Sigmoid colon (tissue), 7 donors: ENCODE data around the gene CMKLR1. TPM values are rescaled to one million over a fixed set of nuclear protein-coding genes. Genes with fewer than 3 reads are reported as not detected.
A peak's percentile ranks its signal among the peaks of the same experiment; 100 is the strongest.

Source experiments
- DNase-seq: peaks from one replicate; pipeline ENCODE4 v3.0.0-alpha.2; 2019
- H3K27ac ChIP-seq, 4 donors: fragments of 200-600 bp; sonication (generic); one replicate each; pipeline ENCODE4 v1.5.1; 2016 to 2019; ENCODE audit warnings: mild to moderate bottlenecking in 1 of 4
- H3K27me3 ChIP-seq, 3 donors: fragments of 200-600 bp; sonication (generic); one replicate each; pipeline ENCODE4 v1.5.1; 2019; ENCODE audit warnings: mild to moderate bottlenecking in 1 of 3
- H3K36me3 ChIP-seq, 4 donors: fragments of 200-600 bp; sonication (generic); one replicate each; pipeline ENCODE4 v1.5.1; 2016 to 2019
- H3K4me1 ChIP-seq, 4 donors: fragments of 200-600 bp; sonication (generic); one replicate each; pipeline ENCODE4 v1.5.1; 2017 to 2019
- H3K4me3 ChIP-seq, 4 donors: fragments of 200-600 bp; sonication (generic); one replicate each; pipeline ENCODE4 v1.5.1; 2017 to 2019; ENCODE audit warnings: mild to moderate bottlenecking in 2 of 4, moderate library complexity in 1 of 4
- H3K9me3 ChIP-seq, 4 donors: fragments of 200-600 bp in 3 of 4; sonication (generic) in 3 of 4; one replicate each; pipeline versions ENCODE4 v1.5.1 to v1.6.1; 2013 to 2019
- EP300 ChIP-seq, 4 donors: sonication (generic); formaldehyde crosslinking; IDR thresholded peaks; one replicate each; pipeline ENCODE4 v1.6.1; 2017; ENCODE audit warnings: antibody characterized with exemption in 4 of 4
- POLR2A ChIP-seq, 2 donors: fragments of 450-650 bp; IDR thresholded peaks; one replicate each; pipeline ENCODE4 v1.6.1; 2016; ENCODE audit warnings: antibody characterized with exemption in 2 of 2, mild to moderate bottlenecking in 2 of 2, moderate library complexity in 2 of 2
- POLR2AphosphoS5 ChIP-seq, 4 donors: sonication (generic); formaldehyde crosslinking; IDR thresholded peaks; one replicate each; pipeline ENCODE4 v1.6.1; 2017; ENCODE audit warnings: antibody characterized with exemption in 4 of 4
- WGBS, 2 donors: extraction: QIAGEN DNeasy Blood & Tissue Kit; methylation state at CpG; one replicate each; pipeline ENCODE4 v1.1.7; 2013; 5-methylcytosine and 5-hydroxymethylcytosine counted together
- intact Hi-C: fragments of 100-400 bp; cut with DNase I; formaldehyde crosslinking; loops from one replicate; pipeline ENCODE4 v1.15.1; 2023
- polyA plus RNA-seq, 3 donors: library from polyadenylated mRNA; stranded (reverse); fragments of 200-250 nt; gene quantifications; one replicate each; pipeline ENCODE4 v1.2.3, GENCODE V29; 2013
- total RNA-seq, 4 donors: library from RNA; depleted of rRNA; stranded (reverse); fragments of >200 nt; gene quantifications; one replicate each; pipeline ENCODE4 v1.1.0, GENCODE V29; 2016
- TF ChIP-seq, protein P1 (sequence below), 4 experiments: fragments of 450-650 bp in 3 of 4; fragments of 200-600 bp in 1 of 4; IDR thresholded peaks; one replicate each; pipeline ENCODE4 v1.5.1; 2016 to 2019; ENCODE audit warnings: antibody characterized with exemption in 4 of 4, mild to moderate bottlenecking in 3 of 4, moderate library complexity in 2 of 4
- donor health status: healthy with polysubstance abuse.
- donor health status: Bipolar disorder and iron deficiency.
- donor health status: healthy.

Gene CMKLR1
- total and polyA plus RNA-seq, 7 donors, result 3.0 to 14.8 (median 10.0) TPM

DNA sequence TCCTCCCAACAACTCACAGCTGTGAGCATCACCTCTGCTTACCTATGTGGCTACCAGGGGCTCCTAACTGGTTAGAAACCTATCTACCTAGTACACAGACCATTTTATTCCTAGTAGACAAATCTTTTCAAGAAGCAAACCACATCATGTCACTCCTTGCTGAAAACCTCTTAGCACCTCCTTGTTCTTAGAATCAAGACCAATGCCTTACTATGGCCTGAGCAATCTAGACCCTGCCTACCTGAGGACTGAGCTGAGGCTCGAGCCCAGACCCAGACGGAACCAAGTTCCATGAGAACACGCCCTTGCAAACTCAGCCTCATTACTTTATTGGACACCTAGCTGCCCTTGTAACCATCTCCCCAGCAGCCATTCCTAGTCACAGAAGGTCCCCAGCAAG is 32.6 kb downstream of the CMKLR1 start:
- H3K9me3 ChIP-seq, result no peaks in the 10 kb centered on the region
- DNase-seq, result no peak
- intact Hi-C loops, result no loop called here
- H3K4me3 ChIP-seq, result no peak overlapping the region
- H3K27me3 ChIP-seq, result no peaks in the 10 kb centered on the region
- 56 to 81% methylated on average over 3 of the region's 3 CpGs for WGBS, 2 donors
- no peaks in the 10 kb centered on the region for H3K36me3 ChIP-seq
- TF ChIP-seq, protein P1, sequence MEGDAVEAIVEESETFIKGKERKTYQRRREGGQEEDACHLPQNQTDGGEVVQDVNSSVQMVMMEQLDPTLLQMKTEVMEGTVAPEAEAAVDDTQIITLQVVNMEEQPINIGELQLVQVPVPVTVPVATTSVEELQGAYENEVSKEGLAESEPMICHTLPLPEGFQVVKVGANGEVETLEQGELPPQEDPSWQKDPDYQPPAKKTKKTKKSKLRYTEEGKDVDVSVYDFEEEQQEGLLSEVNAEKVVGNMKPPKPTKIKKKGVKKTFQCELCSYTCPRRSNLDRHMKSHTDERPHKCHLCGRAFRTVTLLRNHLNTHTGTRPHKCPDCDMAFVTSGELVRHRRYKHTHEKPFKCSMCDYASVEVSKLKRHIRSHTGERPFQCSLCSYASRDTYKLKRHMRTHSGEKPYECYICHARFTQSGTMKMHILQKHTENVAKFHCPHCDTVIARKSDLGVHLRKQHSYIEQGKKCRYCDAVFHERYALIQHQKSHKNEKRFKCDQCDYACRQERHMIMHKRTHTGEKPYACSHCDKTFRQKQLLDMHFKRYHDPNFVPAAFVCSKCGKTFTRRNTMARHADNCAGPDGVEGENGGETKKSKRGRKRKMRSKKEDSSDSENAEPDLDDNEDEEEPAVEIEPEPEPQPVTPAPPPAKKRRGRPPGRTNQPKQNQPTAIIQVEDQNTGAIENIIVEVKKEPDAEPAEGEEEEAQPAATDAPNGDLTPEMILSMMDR (IDR thresholded peaks at IDR 0.05), result no peak
- TF ChIP-seq POLR2AphosphoS5 (IDR thresholded peaks at IDR 0.05) (no peak), POLR2A (IDR thresholded peaks at IDR 0.05) (no peak), EP300 (IDR thresholded peaks at IDR 0.05) (no peak)
- H3K27ac ChIP-seq, result peak overlapping the region in 3 of 4 donors; percentile 68 to 75 (median 72)
- H3K4me1 ChIP-seq, result peaks cover 0 to 48% (median 43%) of the 10 kb centered on the region in 4 donors

DNA sequence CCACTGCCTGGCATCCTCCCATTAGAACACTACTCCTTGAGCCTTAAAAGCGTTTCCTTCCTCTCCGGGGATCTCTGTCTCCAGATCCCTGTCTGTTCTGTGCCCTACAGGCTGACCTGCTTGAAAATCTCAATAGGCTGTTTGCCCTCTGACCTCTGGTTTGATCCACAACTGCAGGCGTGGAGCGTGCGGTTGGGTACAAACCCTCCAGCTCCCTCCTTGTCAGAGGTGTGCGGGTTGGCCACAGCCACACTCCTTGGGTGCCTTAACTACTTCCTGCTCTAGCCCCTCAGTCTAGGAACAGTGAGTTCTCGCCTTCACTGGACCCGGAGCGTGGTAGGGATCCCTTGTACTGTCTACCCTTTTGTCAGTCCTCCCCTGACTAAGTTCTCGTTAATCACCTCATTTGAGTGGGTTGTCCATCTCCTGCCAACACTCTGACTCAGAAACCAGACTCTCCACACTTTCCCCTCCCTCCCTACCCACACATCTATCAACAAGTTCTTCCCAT is 33.1 kb downstream of the CMKLR1 start:
- TF ChIP-seq EP300 (IDR thresholded peaks at IDR 0.05) (no peak), POLR2A (IDR thresholded peaks at IDR 0.05) (no peak), POLR2AphosphoS5 (IDR thresholded peaks at IDR 0.05) (no peak)
- TF ChIP-seq, protein P1 (IDR thresholded peaks at IDR 0.05), result no peak
- Histone ChIP-seq H3K27ac (peak overlapping the region; percentile 68 to 75 (median 72)), H3K27me3 (no peaks in the 10 kb centered on the region), H3K9me3 (no peaks in the 10 kb centered on the region), H3K4me3 (peak overlapping the region in 3 of 4 donors; percentile 14 to 24 (median 18)), H3K4me1 (peaks cover 0 to 48% (median 41%) of the 10 kb centered on the region in 4 donors), H3K36me3 (no peaks in the 10 kb centered on the region)
- DNase-seq, result no peak
- WGBS, 2 donors, result 52 to 60% methylated on average over 10 of the region's 10 CpGs
- intact Hi-C loops, result no loop called here

DNA sequence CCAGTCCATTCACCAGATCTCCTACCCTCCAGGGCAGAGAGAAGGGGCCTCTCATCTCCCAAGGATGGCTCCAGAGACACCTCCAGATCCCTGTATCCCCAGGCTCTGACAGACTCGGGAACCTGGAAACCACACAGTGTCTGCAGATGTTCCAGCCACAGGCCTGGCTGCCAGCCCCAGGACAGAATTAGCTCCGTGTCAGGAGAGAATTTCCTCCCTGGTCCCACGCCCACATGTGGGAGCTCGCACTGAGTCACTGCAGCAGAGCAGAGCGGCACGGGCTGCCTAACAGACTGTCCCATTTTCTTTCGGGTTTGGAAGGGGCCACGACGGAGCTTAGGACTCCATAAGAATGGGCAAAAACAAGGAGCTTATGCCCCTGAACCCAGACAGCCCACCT is 33.6 kb downstream of the CMKLR1 start:
- intact Hi-C loops, result no loop called here
- no peak for TF ChIP-seq EP300 (IDR thresholded peaks at IDR 0.05)
- peak; percentile 34 to 78 (median 53) for TF ChIP-seq POLR2AphosphoS5 (IDR thresholded peaks at IDR 0.05)
- TF ChIP-seq POLR2A (IDR thresholded peaks at IDR 0.05), result no peak
- H3K4me3 ChIP-seq, result peak overlapping the region in 3 of 4 donors; percentile 14 to 24 (median 18)
- DNase-seq, result peak; percentile 97
- H3K9me3 ChIP-seq, result no peaks in the 10 kb centered on the region
- 42 to 57% methylated on average over 9 of the region's 9 CpGs for WGBS, 2 donors
- H3K27ac ChIP-seq, result peak overlapping the region; percentile 68 to 75 (median 72)
- H3K27me3 ChIP-seq, result no peaks in the 10 kb centered on the region
- H3K36me3 ChIP-seq, result no peaks in the 10 kb centered on the region
- peaks cover 0 to 48% (median 38%) of the 10 kb centered on the region in 4 donors for H3K4me1 ChIP-seq

DNA sequence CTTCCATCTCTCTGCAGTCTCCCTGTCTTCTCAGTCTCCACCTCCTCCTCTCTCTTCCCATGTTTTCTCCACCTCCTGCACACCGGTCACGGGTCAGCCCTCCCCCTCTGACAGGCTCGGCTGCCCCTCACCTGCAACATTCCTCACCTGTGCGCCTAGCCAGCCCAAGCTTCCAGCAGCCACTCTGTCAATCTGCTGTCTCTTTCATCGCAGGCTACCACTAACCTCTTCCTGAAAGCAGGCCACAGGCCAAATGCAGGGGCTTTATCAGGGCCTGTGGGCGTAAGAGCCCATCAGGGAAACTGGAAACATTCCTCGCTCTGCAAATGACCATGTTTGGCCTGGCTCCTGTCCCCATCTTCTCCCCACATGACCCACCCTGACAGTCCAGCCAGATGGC is 34.5 kb downstream of the CMKLR1 start:
- no peaks in the 10 kb centered on the region for H3K27me3 ChIP-seq
- H3K4me1 ChIP-seq, result peaks cover 0 to 48% (median 37%) of the 10 kb centered on the region in 4 donors
- no peaks in the 10 kb centered on the region for H3K36me3 ChIP-seq
- DNase-seq, result no peak
- 62 to 69% methylated on average over 7 of the region's 7 CpGs for WGBS, 2 donors
- no peak overlapping the region for H3K4me3 ChIP-seq
- H3K9me3 ChIP-seq, result no peaks in the 10 kb centered on the region
- intact Hi-C loops, result no loop called here
- TF ChIP-seq, protein P1 (IDR thresholded peaks at IDR 0.05), result no peak
- TF ChIP-seq POLR2AphosphoS5 (IDR thresholded peaks at IDR 0.05) (no peak), EP300 (IDR thresholded peaks at IDR 0.05) (no peak), POLR2A (IDR thresholded peaks at IDR 0.05) (no peak)
- peak overlapping the region; percentile 68 to 75 (median 72) for H3K27ac ChIP-seq

DNA sequence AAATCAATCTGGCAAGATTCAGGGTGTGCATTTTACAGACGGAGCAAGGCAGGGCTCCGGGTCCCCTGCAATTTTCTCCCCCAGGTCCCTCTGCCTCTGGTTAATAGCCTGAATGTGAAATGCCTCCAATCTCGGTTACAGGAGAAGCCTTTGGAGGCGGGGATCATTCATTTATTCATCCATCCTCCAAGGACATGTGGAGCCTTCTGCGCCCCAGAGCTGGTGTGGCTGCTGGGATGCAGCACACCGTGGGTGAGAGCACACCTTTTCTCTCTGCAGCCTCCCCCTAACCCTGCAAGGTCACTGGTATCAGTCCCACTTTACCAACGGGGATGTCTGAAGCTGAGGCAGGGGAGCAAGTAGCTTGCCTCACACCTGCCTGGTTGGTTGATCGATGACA is 35.4 kb downstream of the CMKLR1 start:
- DNase-seq, result no peak
- H3K4me3 ChIP-seq, result no peak overlapping the region
- H3K27ac ChIP-seq, result peak overlapping the region; percentile 40 to 75 (median 70)
- 72 to 85% methylated on average over 8 of the region's 8 CpGs for WGBS, 2 donors
- H3K27me3 ChIP-seq, result no peaks in the 10 kb centered on the region
- peaks cover 0 to 48% (median 37%) of the 10 kb centered on the region in 4 donors for H3K4me1 ChIP-seq
- no peaks in the 10 kb centered on the region for H3K9me3 ChIP-seq
- TF ChIP-seq, protein P1 (IDR thresholded peaks at IDR 0.05), result no peak
- no peak for TF ChIP-seq EP300 (IDR thresholded peaks at IDR 0.05)
- no peak for TF ChIP-seq POLR2A (IDR thresholded peaks at IDR 0.05)
- no peak for TF ChIP-seq POLR2AphosphoS5 (IDR thresholded peaks at IDR 0.05)
- intact Hi-C loops, result no loop called here
- no peaks in the 10 kb centered on the region for H3K36me3 ChIP-seq
